Right cardiac atrium (tissue), 5 donors: ENCODE results near the gene CDH12. TPM values are rescaled to one million over a fixed set of nuclear protein-coding genes. Genes with fewer than 3 reads are reported as not detected.

Experiments
- ATAC-seq, 2 donors: fragments of 200-7000 bp; cut with Tn5 transposase; one replicate each; pipeline versions ENCODE4 v1.8.0 to v1.9.1; 2020; ENCODE audit warnings: moderate library complexity in 2 of 2, mild to moderate bottlenecking in 1 of 2
- DNase-seq, 3 donors: peaks; one replicate each; pipeline ENCODE4 v3.0.0-alpha.2; 2020
- H3K27ac ChIP-seq: one replicate; pipeline ENCODE4 v1.5.1; 2013; ENCODE audit warnings: mild to moderate bottlenecking, low read length, control low read depth, moderate library complexity
- H3K27me3 ChIP-seq: one replicate; pipeline ENCODE4 v1.6.1; 2013; ENCODE audit not compliant: control insufficient read depth, insufficient read depth
- H3K4me1 ChIP-seq: one replicate; pipeline ENCODE4 v1.6.1; 2013; ENCODE audit warnings: low read length; ENCODE audit not compliant: control insufficient read depth, insufficient read depth
- H3K4me3 ChIP-seq: one replicate; pipeline ENCODE4 v1.5.1; 2013; ENCODE audit warnings: low read length, control low read depth
- H3K9me3 ChIP-seq: one replicate; pipeline ENCODE4 v1.6.1; 2013; ENCODE audit warnings: low read length; ENCODE audit not compliant: control insufficient read depth
- WGBS: extraction: QIAGEN DNeasy Blood & Tissue Kit; methylation state at CpG from one replicate; pipeline ENCODE4 v1.1.7; 2013; 5-methylcytosine and 5-hydroxymethylcytosine counted together
- intact Hi-C, 4 donors: fragments of 100-400 bp; cut with DNase I; formaldehyde crosslinking; loops; one replicate each; pipeline versions ENCODE4 v1.11.0 to v1.14.0; 2022 to 2023
- polyA plus RNA-seq: library from polyadenylated mRNA; stranded (reverse); fragments of 200-250 nt; gene quantifications from one replicate; pipeline ENCODE4 v1.2.3, GENCODE V29; 2013
- total RNA-seq, 4 donors: library from RNA; stranded (reverse); fragmentation: NEBNext Ultra II Directional; extraction: Animal tissue kit (Norgen Biotek cat#: 25700); gene quantifications; one replicate each; pipeline ENCODE4 v1.2.1, GENCODE V29; 2021
- donor health status: healthy with polysubstance abuse.
- donor health status: DM: no; HTN: yes; CAD: no.
- donor health status: DM: no; HTN: no; CAD: no.
- donor health status: DM: no; HTN: yes; CAD: no; lungs with severe emphysema.
- donor health status: DM: yes; HTN: yes; CAD: no.

CDH12 gene
- total and polyA plus RNA-seq, 5 donors = not detected

- intact Hi-C loops = no loop called here
- WGBS = 61% methylated on average over 1 of the region's 1 CpG
- ATAC-seq = no peak
Measured at GRCh38 chr5:21889581-21889980, 963.6 kb downstream of the CDH12 start.

GRCh38 chr5:21882074-21882745 is 970.9 kb downstream of the CDH12 start:
- Histone ChIP-seq H3K4me3 (no peak overlapping the region), H3K9me3 (no peaks in the 10 kb centered on the region), H3K4me1 (no peaks in the 10 kb centered on the region), H3K27ac (no peak overlapping the region), H3K27me3 (no peaks in the 10 kb centered on the region)
- no peak for DNase-seq
- intact Hi-C loops = no loop called here
- ATAC-seq = no peak
- 85% methylated on average over 17 of the region's 17 CpGs for WGBS

More at GRCh38 chr5:21889581-21889980, 963.6 kb downstream of the CDH12 start:
- no peak overlapping the region for H3K27ac ChIP-seq
- H3K27me3 ChIP-seq = no peaks in the 10 kb centered on the region
- DNase-seq = no peak
- no peak overlapping the region for H3K4me3 ChIP-seq
- no peaks in the 10 kb centered on the region for H3K4me1 ChIP-seq
- no peaks in the 10 kb centered on the region for H3K9me3 ChIP-seq

GRCh38 chr5:21880164-21880563 is 973.0 kb downstream of the CDH12 start:
- WGBS = 75% methylated on average over 2 of the region's 2 CpGs
- Histone ChIP-seq H3K4me1 (no peaks in the 10 kb centered on the region), H3K4me3 (no peak overlapping the region), H3K27ac (no peak overlapping the region), H3K27me3 (no peaks in the 10 kb centered on the region), H3K9me3 (no peaks in the 10 kb centered on the region)
- DNase-seq = no peak
- ATAC-seq = no peak
- intact Hi-C loops = no loop called here

- no peak overlapping the region for H3K4me3 ChIP-seq
- 49% methylated on average over 3 of the region's 3 CpGs for WGBS
- H3K9me3 ChIP-seq = no peaks in the 10 kb centered on the region
- H3K4me1 ChIP-seq = no peaks in the 10 kb centered on the region
- DNase-seq = no peak
- H3K27ac ChIP-seq = no peak overlapping the region
- no peak for ATAC-seq
- intact Hi-C loops = no loop called here
- H3K27me3 ChIP-seq = no peaks in the 10 kb centered on the region
Measured at GRCh38 chr5:21862986-21863385, 990.2 kb downstream of the CDH12 start.

GRCh38 chr5:21858441-21858840 is 994.7 kb downstream of the CDH12 start:
- 49% methylated on average over 2 of the region's 2 CpGs for whole genome bisulfite sequencing
- no peak overlapping the region for H3K4me3 ChIP-seq
- no peak overlapping the region for H3K27ac ChIP-seq
- ATAC-seq (no peak), DNase-seq (no peak)
- intact Hi-C loops = no loop called here
- no peaks in the 10 kb centered on the region for H3K4me1 ChIP-seq
- no peaks in the 10 kb centered on the region for H3K9me3 ChIP-seq
- H3K27me3 ChIP-seq = no peaks in the 10 kb centered on the region

- H3K27ac ChIP-seq = no peak overlapping the region
- no peaks in the 10 kb centered on the region for H3K9me3 ChIP-seq
- no peaks in the 10 kb centered on the region for H3K27me3 ChIP-seq
- no peaks in the 10 kb centered on the region for H3K4me1 ChIP-seq
- no peak overlapping the region for H3K4me3 ChIP-seq
- ATAC-seq = no peak
- DNase-seq = no peak
- intact Hi-C loops = no loop called here
- 72% methylated on average over 3 of the region's 3 CpGs for WGBS
Measured at GRCh38 chr5:21856987-21857386, 996.2 kb downstream of the CDH12 start.

- no peak for ATAC-seq
- no peak overlapping the region for H3K27ac ChIP-seq
- intact Hi-C loops = no loop called here
- WGBS = 40% methylated on average over 2 of the region's 2 CpGs
- no peak for DNase-seq
- H3K27me3 ChIP-seq = no peaks in the 10 kb centered on the region
- no peaks in the 10 kb centered on the region for H3K9me3 ChIP-seq
- H3K4me3 ChIP-seq = no peak overlapping the region
- no peaks in the 10 kb centered on the region for H3K4me1 ChIP-seq
Measured at GRCh38 chr5:21847300-21847699, 1005.8 kb downstream of the CDH12 start.

GRCh38 chr5:21844960-21845359 is 1008.2 kb downstream of the CDH12 start:
- WGBS = 82% methylated on average over 1 of the region's 1 CpG
- no peaks in the 10 kb centered on the region for H3K9me3 ChIP-seq
- H3K27ac ChIP-seq = no peak overlapping the region

GRCh38 chr5:21834863-21835262 is 1018.3 kb downstream of the CDH12 start:
- H3K27me3 ChIP-seq = no peaks in the 10 kb centered on the region
- H3K4me3 ChIP-seq = no peak overlapping the region
- H3K27ac ChIP-seq = no peak overlapping the region
- no peaks in the 10 kb centered on the region for H3K9me3 ChIP-seq
- H3K4me1 ChIP-seq = no peaks in the 10 kb centered on the region
- ATAC-seq (no peak), DNase-seq (no peak)
- intact Hi-C loops = no loop called here

More at GRCh38 chr5:21844960-21845359, 1008.2 kb downstream of the CDH12 start:
- DNase-seq = no peak
- Histone ChIP-seq H3K27me3 (no peaks in the 10 kb centered on the region), H3K4me3 (no peak overlapping the region), H3K4me1 (no peaks in the 10 kb centered on the region)
- intact Hi-C loops = no loop called here
- ATAC-seq = no peak

GRCh38 chr5:21831145-21831787 is 1021.9 kb downstream of the CDH12 start:
- intact Hi-C loops = no loop called here
- no peak overlapping the region for H3K27ac ChIP-seq
- no peaks in the 10 kb centered on the region for H3K27me3 ChIP-seq
- ATAC-seq = no peak
- 80% methylated on average over 6 of the region's 6 CpGs for WGBS
- H3K4me3 ChIP-seq = no peak overlapping the region
- no peaks in the 10 kb centered on the region for H3K4me1 ChIP-seq
- peaks cover 4% of the 10 kb centered on the region for H3K9me3 ChIP-seq
- DNase-seq = no peak

- Histone ChIP-seq H3K9me3 (peaks cover 4% of the 10 kb centered on the region), H3K4me3 (no peak overlapping the region), H3K27me3 (no peaks in the 10 kb centered on the region), H3K4me1 (no peaks in the 10 kb centered on the region), H3K27ac (no peak overlapping the region)
- intact Hi-C loops = no loop called here
- no peak for DNase-seq
- WGBS = 83% methylated on average over 1 of the region's 1 CpG
- ATAC-seq = no peak
Measured at GRCh38 chr5:21826884-21827283, 1026.3 kb downstream of the CDH12 start.
